GM19043 (cell line): Measurements from ENCODE around the gene VASN.
A peak's percentile ranks its signal among the peaks of the same experiment; 100 is the strongest.
"Not testable (repeated sequence)": the region's sequence is repeated elsewhere in the genome, so short reads cannot be mapped to it uniquely, and the experiment has no call there.

Source experiments
- ATAC-seq: cut with Tn5 transposase; IDR thresholded peaks from one replicate; pipeline ENCODE4 v1.9.1; 2021; ENCODE audit warnings: low read depth; ENCODE audit not compliant: unreplicated experiment

Gene VASN

GRCh38 chr16:4336701-4337539, 34.7 kb upstream of the VASN start:
- ATAC-seq, result no peak

GRCh38 chr16:4337540-4338088, 34.0 kb upstream of the VASN start:
- no peak for ATAC-seq

- ATAC-seq, result no peak
Measured at GRCh38 chr16:4338125-4338582, 33.5 kb upstream of the VASN start.

- no peak for ATAC-seq
Measured at GRCh38 chr16:4338712-4339299, 32.8 kb upstream of the VASN start.

GRCh38 chr16:4339455-4339854, 32.2 kb upstream of the VASN start:
- no peak for ATAC-seq

- ATAC-seq, result no peak
Measured at GRCh38 chr16:4339909-4340308, 31.7 kb upstream of the VASN start.

- ATAC-seq, result no peak
Measured at GRCh38 chr16:4340443-4340842, 31.2 kb upstream of the VASN start.

- no peak for ATAC-seq
Measured at GRCh38 chr16:4341250-4341649, 30.4 kb upstream of the VASN start.

- ATAC-seq, result no peak
Measured at GRCh38 chr16:4342866-4343744, 28.5 kb upstream of the VASN start.

GRCh38 chr16:4344300-4344982, 27.2 kb upstream of the VASN start:
- ATAC-seq, result not testable (repeated sequence)

GRCh38 chr16:4344983-4345835, 26.4 kb upstream of the VASN start:
- ATAC-seq, result no peak

- ATAC-seq, result no peak
Measured at GRCh38 chr16:4345836-4346781, 25.5 kb upstream of the VASN start.

GRCh38 chr16:4347010-4347409, 24.6 kb upstream of the VASN start:
- no peak for ATAC-seq

GRCh38 chr16:4347765-4348509, 23.7 kb upstream of the VASN start:
- ATAC-seq, result no peak

- ATAC-seq, result no peak
Measured at GRCh38 chr16:4349332-4349731, 22.3 kb upstream of the VASN start.

GRCh38 chr16:4350365-4350786, 21.3 kb upstream of the VASN start:
- no peak for ATAC-seq

- ATAC-seq, result peak; percentile 85
Measured at GRCh38 chr16:4350787-4351659, 20.6 kb upstream of the VASN start, which contains the start of gene PAM16. PAM16 (minus strand) TSS chr16:4351321; CDS start chr16:4351234, 87 bp downstream.
